GM21515 (cell line): Measurements from ENCODE around the gene WBP11.

Experiments
- ATAC-seq: cut with Tn5 transposase; IDR thresholded peaks from one replicate; pipeline ENCODE4 v1.9.1; 2021; ENCODE audit not compliant: unreplicated experiment

WBP11 gene

GRCh38 chr12:14803011-14803829 is at the start of gene WBP11, which contains the start of gene C12orf60:
Gene WBP11, minus strand, starts transcription at chr12:14803478. Its CDS starts 2,095 bp downstream, at chr12:14801383.
Gene C12orf60, plus strand, starts transcription at chr12:14803670. Its CDS starts 19,266 bp downstream, at chr12:14822936.
- peak; percentile 100 for ATAC-seq

GRCh38 chr12:14852880-14853279 is 49.6 kb upstream of the WBP11 start:
- no peak for ATAC-seq

GRCh38 chr12:14850929-14851663 is 47.8 kb upstream of the WBP11 start:
- peak; percentile 82 for ATAC-seq

- ATAC-seq, result no peak
These were observed 46.4 kb upstream of the WBP11 start for GRCh38 chr12:14849661-14850060.

- no peak for ATAC-seq
These were observed 43.8 kb upstream of the WBP11 start for GRCh38 chr12:14846876-14847580.

- no peak for ATAC-seq
These were observed 42.8 kb upstream of the WBP11 start for GRCh38 chr12:14846042-14846587.

GRCh38 chr12:14845350-14845750 is 42.1 kb upstream of the WBP11 start:
- ATAC-seq, result no peak

- ATAC-seq, result no peak
These were observed 41.1 kb upstream of the WBP11 start for GRCh38 chr12:14844401-14844800.

GRCh38 chr12:14843425-14843887 is 40.2 kb upstream of the WBP11 start, which contains the start of gene ART4:
Gene ART4, minus strand, starts transcription at chr12:14843526. Its CDS starts 413 bp downstream, at chr12:14843113.
- ATAC-seq, result no peak

- ATAC-seq, result no peak
These were observed 39.0 kb upstream of the WBP11 start for GRCh38 chr12:14842315-14842714.

- no peak for ATAC-seq
These were observed 38.5 kb upstream of the WBP11 start for GRCh38 chr12:14841761-14842160.

- ATAC-seq, result no peak
These were observed 37.3 kb upstream of the WBP11 start for GRCh38 chr12:14840616-14841015.

GRCh38 chr12:14839262-14839661 is 36.0 kb upstream of the WBP11 start:
- no peak for ATAC-seq

- no peak for ATAC-seq
These were observed 33.3 kb upstream of the WBP11 start for GRCh38 chr12:14836336-14837210.

GRCh38 chr12:14834509-14834908 is 31.2 kb upstream of the WBP11 start:
- no peak for ATAC-seq

- ATAC-seq, result no peak
These were observed 30.7 kb upstream of the WBP11 start for GRCh38 chr12:14833952-14834351.

- ATAC-seq, result no peak
These were observed 30.1 kb upstream of the WBP11 start for GRCh38 chr12:14833336-14833735.

- peak; percentile 67 for ATAC-seq
These were observed 25.6 kb upstream of the WBP11 start for GRCh38 chr12:14828892-14829291.

- no peak for ATAC-seq
These were observed 23.8 kb upstream of the WBP11 start for GRCh38 chr12:14827043-14827442.

- ATAC-seq, result no peak
These were observed 23.2 kb upstream of the WBP11 start for GRCh38 chr12:14826491-14826890.
